HepG2 (cell line): ENCODE measurements around the gene NOXA1.

Experiments used
- ATF7 ChIP-seq, 2 experiments: fragments of 450-650 bp in 1 of 2; sonication (generic) in 1 of 2; formaldehyde crosslinking in 1 of 2; IDR thresholded peaks; 2 replicates each; pipeline versions ENCODE4 v1.4.0 to v1.6.1; 2016 to 2020; ENCODE audit warnings: antibody characterized with exemption in 1 of 2, mild to moderate bottlenecking in 1 of 2, missing genetic modification reagents in 1 of 2
- CTCF ChIP-seq: sonication (generic); formaldehyde crosslinking; IDR thresholded peaks from 2 replicates; pipeline ENCODE4 v1.5.0; 2020; ENCODE audit warnings: mild to moderate bottlenecking, missing genetic modification reagents, moderate library complexity
- EZH2 ChIP-seq: conservative IDR thresholded peaks from 2 replicates; pipeline ENCODE4 v1.6.1; 2012; ENCODE audit warnings: mild to moderate bottlenecking, low read depth, low read length, moderate library complexity
- FIP1L1 ChIP-seq: fragments of 200-400 bp; formaldehyde crosslinking; IDR thresholded peaks from 2 replicates; pipeline ENCODE4 v1.6.1; 2018; ENCODE audit warnings: low read depth, mild to moderate bottlenecking, low read length, moderate library complexity, borderline replicate concordance; ENCODE audit not compliant: insufficient read depth
- JUNB ChIP-seq: sonication (generic); formaldehyde crosslinking; IDR thresholded peaks from 2 replicates; pipeline ENCODE4 v1.8.0; 2022; ENCODE audit warnings: missing genetic modification reagents, mild to moderate bottlenecking, borderline replicate concordance
- MBD4 ChIP-seq: IDR thresholded peaks from 2 replicates; pipeline ENCODE4 v1.6.1; 2012; ENCODE audit warnings: low read length, inconsistent platforms, borderline replicate concordance
- NCOR1 ChIP-seq: fragments of 200-600 bp; sonication (generic); IDR thresholded peaks from 2 replicates; pipeline ENCODE4 v1.7.0; 2017; ENCODE audit warnings: antibody characterized with exemption, low read length, borderline replicate concordance
- POLR2A ChIP-seq, 2 experiments: IDR thresholded peaks; 2 replicates each; pipeline ENCODE4 v1.6.1; 2011; ENCODE audit warnings: low read depth in 2 of 2, low read length in 2 of 2, mild to moderate bottlenecking in 1 of 2, moderate library complexity in 1 of 2; ENCODE audit not compliant: insufficient read depth in 1 of 2
- PRPF4 ChIP-seq: fragments of 200-400 bp; formaldehyde crosslinking; IDR thresholded peaks from 2 replicates; pipeline ENCODE4 v1.6.1; 2016; ENCODE audit warnings: low read length, low read depth; ENCODE audit not compliant: poor library complexity, severe bottlenecking
- SNAPC2 ChIP-seq: sonication (generic); formaldehyde crosslinking; IDR thresholded peaks from 2 replicates; pipeline ENCODE4 v1.8.1; 2022; ENCODE audit warnings: mild to moderate bottlenecking, missing genetic modification reagents
- YY1 ChIP-seq: IDR thresholded peaks from 2 replicates; pipeline ENCODE4 v1.6.1; 2011; ENCODE audit warnings: low read length, low read depth, moderate library complexity, mild to moderate bottlenecking; ENCODE audit not compliant: insufficient read depth, insufficient replicate concordance
- ZNF121 ChIP-seq: sonication (generic); formaldehyde crosslinking; IDR thresholded peaks from 2 replicates; pipeline ENCODE4 v1.5.0; 2020; ENCODE audit warnings: mild to moderate bottlenecking, missing genetic modification reagents
- TF ChIP-seq, protein P1 (sequence below): sonication (generic); formaldehyde crosslinking; conservative IDR thresholded peaks from 2 replicates; pipeline ENCODE4 v1.4.0; 2020; ENCODE audit warnings: missing genetic modification reagents

DNA sequence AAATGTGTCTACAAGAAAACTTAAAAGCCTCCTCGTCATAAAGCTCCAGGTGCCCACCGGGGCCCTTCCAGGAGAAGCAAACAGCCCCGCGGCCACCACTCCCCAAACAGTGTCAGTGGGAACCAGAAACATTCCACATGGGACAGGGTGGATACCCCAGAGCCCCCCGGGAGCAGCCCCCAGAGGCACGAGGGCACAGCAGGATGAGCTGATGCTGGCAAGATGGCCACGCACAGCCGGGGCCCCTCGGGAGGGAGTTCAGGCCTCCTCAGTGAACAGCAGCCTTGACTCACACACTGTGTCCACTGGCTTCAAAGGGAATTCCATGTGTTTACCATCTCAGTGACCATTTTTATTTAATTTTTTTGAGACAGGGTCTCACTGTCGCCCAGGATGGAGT, 10.8 kb upstream of the NOXA1 start:
- TF ChIP-seq EZH2 (no peak), SNAPC2 (CRISPR knock-in tag) (no peak), CTCF (CRISPR knock-in tag) (no peak), ATF7 (IDR thresholded peaks at IDR 0.05) (no peak), ATF7 (CRISPR knock-in tag; IDR thresholded peaks at IDR 0.05) (no peak), POLR2A (IDR thresholded peaks at IDR 0.05; ENCODE audit: insufficient read depth in 1 of 2, low read depth in 2 of 2, low read length in 2 of 2) (no peak), FIP1L1 (no peak), PRPF4 (no peak), NCOR1 (no peak), YY1 (no peak), MBD4 (no peak), ZNF121 (no peak), JUNB (CRISPR knock-in tag) (no peak)
- TF ChIP-seq, protein P1, sequence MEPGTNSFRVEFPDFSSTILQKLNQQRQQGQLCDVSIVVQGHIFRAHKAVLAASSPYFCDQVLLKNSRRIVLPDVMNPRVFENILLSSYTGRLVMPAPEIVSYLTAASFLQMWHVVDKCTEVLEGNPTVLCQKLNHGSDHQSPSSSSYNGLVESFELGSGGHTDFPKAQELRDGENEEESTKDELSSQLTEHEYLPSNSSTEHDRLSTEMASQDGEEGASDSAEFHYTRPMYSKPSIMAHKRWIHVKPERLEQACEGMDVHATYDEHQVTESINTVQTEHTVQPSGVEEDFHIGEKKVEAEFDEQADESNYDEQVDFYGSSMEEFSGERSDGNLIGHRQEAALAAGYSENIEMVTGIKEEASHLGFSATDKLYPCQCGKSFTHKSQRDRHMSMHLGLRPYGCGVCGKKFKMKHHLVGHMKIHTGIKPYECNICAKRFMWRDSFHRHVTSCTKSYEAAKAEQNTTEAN (CRISPR knock-in tag), result no peak
